Nephron progenitor cell (in vitro differentiated cells): ENCODE data around the gene UTF1.

ENCODE experiments used
- DNase-seq: peaks from one replicate; pipeline ENCODE4 v3.0.0; 2021
- H3K27ac Mint-ChIP-seq: 2 replicates; pipeline ENCODE4 v1.8.0; 2021; ENCODE audit warnings: mild to moderate bottlenecking, moderate library complexity, mixed read lengths
- H3K27me3 Mint-ChIP-seq: 2 replicates; pipeline ENCODE4 v1.8.0; 2021; ENCODE audit warnings: mild to moderate bottlenecking, low read depth, mixed read lengths; ENCODE audit not compliant: poor library complexity
- H3K36me3 Mint-ChIP-seq: 2 replicates; pipeline ENCODE4 v1.8.0; 2021; ENCODE audit warnings: low read depth, mixed read lengths
- H3K4me1 Mint-ChIP-seq: 2 replicates; pipeline ENCODE4 v1.8.0; 2021; ENCODE audit warnings: mixed read lengths
- H3K4me3 Mint-ChIP-seq: 2 replicates; pipeline ENCODE4 v1.8.0; 2021; ENCODE audit warnings: mild to moderate bottlenecking, moderate library complexity, mixed read lengths
- H3K9me3 Mint-ChIP-seq: 2 replicates; pipeline ENCODE4 v1.8.0; 2021; ENCODE audit warnings: mild to moderate bottlenecking, moderate library complexity, mixed read lengths
- CTCF ChIP-seq: fragments of 200-600 bp; sonication (generic); IDR thresholded peaks from 2 replicates; pipeline ENCODE4 v1.5.0; 2021; ENCODE audit warnings: antibody characterized with exemption

Gene UTF1

GRCh38 chr10:133276100-133276434 lies 46.0 kb downstream of the UTF1 start:
- H3K4me3 Mint-ChIP-seq, result peak overlapping the region; percentile 5
- H3K36me3 Mint-ChIP-seq, result no peaks in the 10 kb centered on the region
- no peaks in the 10 kb centered on the region for H3K9me3 Mint-ChIP-seq
- no peak overlapping the region for H3K27ac Mint-ChIP-seq
- DNase-seq, result no peak
- no peak for TF ChIP-seq CTCF
- H3K4me1 Mint-ChIP-seq, result peaks cover 35% of the 10 kb centered on the region
- H3K27me3 Mint-ChIP-seq, result peaks cover 13% of the 10 kb centered on the region

- DNase-seq, result peak; percentile 84
- Mint-ChIP-seq H3K36me3 (no peaks in the 10 kb centered on the region), H3K4me1 (peaks cover 35% of the 10 kb centered on the region), H3K27me3 (peaks cover 13% of the 10 kb centered on the region), H3K4me3 (peak within 1 kb of the TSS; percentile 5), H3K9me3 (no peaks in the 10 kb centered on the region), H3K27ac (no peak within 1 kb of the TSS)
- TF ChIP-seq CTCF, result no peak
Measured at GRCh38 chr10:133276435-133277201, 46.6 kb downstream of the UTF1 start, which contains the start of gene ADAM8. Gene ADAM8 (minus strand): TSS chr10:133276868. CDS start chr10:133276817, 51 bp downstream.

- H3K9me3 Mint-ChIP-seq, result no peaks in the 10 kb centered on the region
Measured at GRCh38 chr10:133277277-133277992, 47.4 kb downstream of the UTF1 start.

GRCh38 chr10:133277993-133278576 lies 48.1 kb downstream of the UTF1 start:
- Mint-ChIP-seq H3K4me3 (peak overlapping the region; percentile 64), H3K9me3 (no peaks in the 10 kb centered on the region), H3K27ac (peak overlapping the region; percentile 77)

More at GRCh38 chr10:133277277-133277992, 47.4 kb downstream of the UTF1 start:
- Mint-ChIP-seq H3K27ac (no peak overlapping the region), H3K4me3 (no peak overlapping the region), H3K4me1 (peaks cover 35% of the 10 kb centered on the region), H3K27me3 (peaks cover 13% of the 10 kb centered on the region), H3K36me3 (peaks cover 8% of the 10 kb centered on the region)
- no peak for DNase-seq
- TF ChIP-seq CTCF, result no peak

GRCh38 chr10:133278577-133279265 lies 48.7 kb downstream of the UTF1 start:
- H3K4me1 Mint-ChIP-seq, result peaks cover 35% of the 10 kb centered on the region
- H3K9me3 Mint-ChIP-seq, result no peaks in the 10 kb centered on the region
- peak; percentile 46 for DNase-seq
- peak overlapping the region; percentile 64 for H3K4me3 Mint-ChIP-seq
- TF ChIP-seq CTCF, result no peak
- H3K27me3 Mint-ChIP-seq, result peaks cover 13% of the 10 kb centered on the region
- H3K36me3 Mint-ChIP-seq, result peaks cover 13% of the 10 kb centered on the region
- H3K27ac Mint-ChIP-seq, result peak overlapping the region; percentile 77

More at GRCh38 chr10:133277993-133278576, 48.1 kb downstream of the UTF1 start:
- Mint-ChIP-seq H3K36me3 (peaks cover 11% of the 10 kb centered on the region), H3K4me1 (peaks cover 35% of the 10 kb centered on the region), H3K27me3 (peaks cover 13% of the 10 kb centered on the region)
- no peak for DNase-seq
- no peak for TF ChIP-seq CTCF
